Ramos (cell line): ENCODE results near the gene LIN28B.
"Not testable (repeated sequence)": the region's sequence is repeated elsewhere in the genome, so short reads cannot be mapped to it uniquely, and the experiment has no call there.

Experiments
- in situ Hi-C: fragments of 300-500 bp; cut with MboI; formaldehyde crosslinking; loops from one replicate; pipeline ENCODE4 v1.14.3; 2022; ENCODE audit warnings: low sequenced_read_pairs; ENCODE audit not compliant: unreplicated experiment

Gene LIN28B

DNA sequence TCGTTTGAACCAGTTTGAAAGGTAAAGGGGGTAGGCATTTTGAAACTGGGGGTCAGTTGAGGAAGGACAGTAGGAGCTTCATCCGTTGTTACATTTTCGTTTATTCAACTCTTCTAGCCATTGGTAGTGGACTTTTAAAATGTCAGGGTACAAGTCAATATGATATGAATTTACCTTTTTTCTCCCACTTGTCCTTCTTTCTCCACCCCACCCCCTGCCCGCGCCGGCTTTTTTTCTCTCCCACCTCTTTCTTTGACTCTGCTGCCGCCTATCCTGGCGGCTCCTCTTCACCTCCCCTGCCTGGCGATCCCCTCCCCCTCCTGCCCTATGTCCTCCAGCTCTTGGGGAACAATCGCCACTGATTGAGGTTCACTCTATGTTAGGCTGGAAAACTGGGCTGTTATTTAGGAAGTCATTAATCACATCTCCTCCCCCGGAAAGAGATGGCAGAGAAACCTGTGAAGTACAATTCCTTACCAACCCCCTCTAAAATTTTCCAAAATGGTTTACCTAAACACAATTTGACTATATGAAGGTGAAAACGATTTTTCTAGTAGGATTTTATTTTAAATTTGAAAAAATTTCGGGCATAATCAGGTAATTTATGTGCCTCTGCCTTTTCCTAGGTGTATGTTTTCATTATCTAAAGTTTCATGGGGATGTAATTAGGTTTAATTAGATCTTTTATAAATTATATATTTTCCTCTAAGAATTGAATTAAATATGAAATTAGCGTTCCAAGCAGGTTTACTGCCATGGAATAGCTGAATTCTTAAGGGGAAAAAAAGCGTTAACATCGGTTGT lies 778 bp upstream of the LIN28B start:
- in situ Hi-C loops = no loop called here

DNA sequence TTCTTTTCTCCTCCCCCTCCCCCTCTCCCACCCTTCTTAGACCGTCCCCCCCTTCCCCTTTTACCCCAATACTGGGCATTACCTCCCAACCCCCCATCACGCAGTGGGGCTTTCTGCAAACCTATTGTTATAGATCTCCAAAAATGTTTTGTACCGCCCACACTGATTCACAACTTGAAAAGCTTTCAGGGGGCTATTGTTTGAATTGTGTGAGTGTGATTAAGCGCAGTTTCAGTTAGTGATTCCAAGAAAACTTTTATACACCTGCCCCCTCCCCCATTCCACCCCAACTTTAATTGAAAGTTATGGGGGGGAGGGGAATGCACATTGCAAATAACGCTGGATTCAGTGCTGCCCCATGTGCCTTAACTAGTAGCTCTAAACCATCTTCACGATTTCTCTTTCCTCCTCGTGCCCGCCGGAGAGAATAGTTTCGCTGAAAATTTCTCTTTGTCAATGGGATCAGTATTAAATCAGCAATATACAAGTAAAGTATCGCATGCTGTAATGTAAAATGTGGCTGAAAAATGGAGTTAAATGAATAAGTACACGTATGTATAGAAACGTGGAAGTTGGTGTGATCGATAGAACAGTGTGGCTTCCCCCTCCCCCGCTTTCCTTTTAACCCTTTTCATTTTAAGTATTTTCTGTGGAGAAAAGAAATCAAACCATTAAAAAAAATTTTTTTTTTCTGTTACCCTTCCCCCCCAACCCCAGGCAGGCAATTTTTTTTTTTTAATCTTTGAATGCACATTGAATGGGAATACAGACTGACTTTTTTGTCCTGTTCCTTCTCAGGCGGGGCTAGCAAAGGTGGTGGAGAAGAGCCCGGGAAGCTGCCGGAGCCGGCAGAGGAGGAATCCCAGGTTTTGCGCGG lies 632 bp downstream of the LIN28B start:
- in situ Hi-C loops = no loop called here

DNA sequence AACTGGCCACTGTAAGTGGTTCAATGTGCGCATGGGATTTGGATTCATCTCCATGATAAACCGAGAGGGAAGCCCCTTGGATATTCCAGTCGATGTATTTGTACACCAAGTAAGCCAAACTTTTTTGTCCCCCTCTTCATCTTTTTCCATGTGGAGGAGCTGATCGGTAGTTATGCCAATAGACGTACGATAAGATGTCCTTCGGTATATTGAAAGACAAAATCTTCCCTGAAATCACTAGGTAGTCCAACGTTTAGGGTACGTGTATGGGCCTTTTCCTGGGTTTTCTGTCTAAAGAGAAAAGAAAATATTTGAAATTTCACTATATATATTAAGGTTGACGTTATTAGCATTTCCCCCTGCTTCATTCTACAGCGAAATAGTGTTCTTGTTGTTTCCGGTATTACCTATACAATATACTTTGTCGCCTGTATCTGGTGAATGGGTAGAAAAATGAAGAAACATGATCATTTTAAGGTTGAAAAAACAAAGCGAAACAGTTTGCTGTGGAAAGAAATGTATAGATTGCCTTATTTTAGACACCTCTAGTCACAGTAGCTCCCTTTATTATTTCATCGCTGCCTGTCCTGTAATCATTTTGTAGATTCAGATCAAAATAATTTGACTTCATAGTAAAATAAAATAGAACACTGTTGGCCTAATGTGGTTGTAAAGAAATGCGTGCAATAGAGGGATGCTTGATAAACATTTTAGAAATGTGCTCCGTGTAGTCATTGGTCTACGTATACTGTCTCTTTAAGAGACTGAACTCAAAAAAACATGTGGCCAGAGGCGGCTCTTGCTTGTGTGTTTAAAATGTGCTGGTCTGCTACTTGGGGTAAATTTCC lies 1.5 kb downstream of the LIN28B start:
- in situ Hi-C loops = no loop called here

DNA sequence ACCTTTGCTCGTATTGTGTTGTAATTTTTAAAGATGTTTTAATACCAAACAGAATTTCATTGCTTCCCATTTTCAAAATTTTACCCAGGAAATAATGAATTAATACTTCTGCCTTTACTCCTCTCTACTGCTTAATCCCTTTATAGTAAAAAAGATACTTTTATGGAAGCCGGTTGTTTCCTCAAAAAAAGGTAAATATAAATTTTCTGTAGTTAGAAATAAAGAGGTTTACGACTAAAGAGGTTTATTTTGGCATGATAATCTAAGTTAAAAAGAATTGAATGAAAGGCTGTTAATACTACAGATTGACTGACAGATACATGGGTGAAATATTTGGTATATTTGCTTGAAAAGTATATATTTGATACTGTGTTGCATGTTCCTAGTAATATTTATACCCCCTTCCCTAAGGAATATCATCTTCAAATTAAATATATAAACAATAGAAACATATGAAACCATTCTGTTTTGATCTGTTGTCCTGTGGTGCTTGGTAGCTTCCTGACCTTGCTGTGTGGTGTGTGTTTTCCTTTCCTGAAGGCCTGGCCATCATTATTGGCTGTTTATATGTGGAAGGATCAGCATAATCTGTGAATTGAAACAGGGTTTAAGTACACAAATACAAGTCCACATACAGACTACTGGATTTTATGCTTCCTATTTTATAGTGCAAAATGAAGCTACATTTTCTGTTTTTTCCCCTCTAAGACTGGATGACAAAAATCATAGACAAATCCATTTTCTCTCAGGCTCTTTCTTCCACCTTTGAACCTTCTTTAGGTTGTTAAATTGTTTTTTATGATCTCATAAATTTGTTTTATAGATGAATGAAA lies 2.3 kb downstream of the LIN28B start:
- in situ Hi-C loops = no loop called here

DNA sequence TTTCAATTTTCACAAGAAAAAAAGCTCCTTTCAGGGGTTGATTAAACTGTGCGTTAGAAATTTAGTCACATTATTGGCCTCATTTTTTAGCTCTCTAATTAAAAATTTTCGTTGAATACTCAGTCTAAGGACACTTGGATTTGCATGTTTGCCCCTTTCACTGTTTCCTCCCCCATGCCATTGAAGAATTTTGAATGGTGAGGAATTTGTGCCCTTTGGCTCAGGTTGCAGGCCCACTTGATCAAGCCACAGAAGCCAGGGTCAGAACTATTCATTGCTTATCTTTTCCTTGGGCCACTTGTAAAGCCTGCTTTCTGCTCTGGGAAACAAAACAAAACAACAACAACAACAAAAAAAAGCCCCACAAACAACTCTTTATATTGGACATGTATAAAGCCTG lies 12.2 kb downstream of the LIN28B start:
- in situ Hi-C loops = no loop called here

DNA sequence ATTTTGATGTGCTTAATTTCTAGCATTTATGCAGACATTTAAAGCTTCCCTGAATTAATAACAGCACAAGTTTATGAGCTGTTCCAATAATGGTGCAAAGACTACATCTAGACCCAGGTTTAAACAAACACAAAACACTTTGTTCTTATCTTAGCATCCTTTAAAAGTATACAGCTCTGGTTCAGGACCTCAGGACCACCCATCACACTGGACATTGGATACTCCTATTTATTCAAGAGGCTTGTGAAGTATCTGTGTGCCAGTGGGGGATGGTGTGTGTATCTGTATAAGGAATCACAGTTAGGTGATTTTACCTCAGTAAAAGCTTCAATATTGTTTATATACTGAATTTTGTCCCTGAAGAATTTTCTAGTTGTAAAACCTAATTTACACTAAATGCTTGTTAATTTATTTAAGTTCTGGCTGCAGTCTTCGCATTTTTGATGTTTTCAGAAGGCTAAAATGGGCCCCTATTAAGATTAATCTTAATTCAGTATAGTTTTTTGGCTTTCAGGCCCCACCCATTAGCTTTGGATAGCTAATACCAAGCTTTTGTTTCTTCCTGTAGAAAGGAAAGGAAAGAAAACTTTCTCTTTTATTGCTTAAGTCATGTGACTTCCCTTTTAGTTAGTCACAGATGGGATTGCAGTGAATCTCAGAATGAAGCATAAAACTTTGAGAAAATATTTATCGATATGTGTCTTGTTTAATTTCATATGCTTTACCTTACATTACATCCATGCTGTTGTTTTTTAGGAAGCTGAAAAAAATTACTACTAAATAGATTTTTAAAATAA lies 13.1 kb downstream of the LIN28B start:
- in situ Hi-C loops = no loop called here

DNA sequence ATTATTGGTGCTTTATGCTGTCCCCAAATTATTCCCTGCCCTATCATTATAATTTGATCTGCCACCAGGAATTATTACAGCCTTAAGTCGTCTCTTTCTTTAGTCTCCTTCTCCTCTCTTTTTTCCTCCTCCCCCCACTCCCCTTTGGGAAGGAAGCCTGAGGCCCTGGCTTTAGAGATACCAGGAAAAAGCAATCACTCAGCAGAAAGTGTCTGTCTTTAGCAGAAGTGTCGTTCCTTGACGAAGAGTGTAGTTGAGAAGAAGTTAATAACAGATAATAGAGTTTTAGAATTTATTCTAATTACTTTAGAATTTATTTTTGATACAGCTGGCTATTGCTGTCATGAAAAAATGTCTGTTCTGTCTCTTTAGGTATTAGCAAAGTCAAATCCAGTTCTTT lies 16.5 kb downstream of the LIN28B start:
- in situ Hi-C loops = no loop called here

DNA sequence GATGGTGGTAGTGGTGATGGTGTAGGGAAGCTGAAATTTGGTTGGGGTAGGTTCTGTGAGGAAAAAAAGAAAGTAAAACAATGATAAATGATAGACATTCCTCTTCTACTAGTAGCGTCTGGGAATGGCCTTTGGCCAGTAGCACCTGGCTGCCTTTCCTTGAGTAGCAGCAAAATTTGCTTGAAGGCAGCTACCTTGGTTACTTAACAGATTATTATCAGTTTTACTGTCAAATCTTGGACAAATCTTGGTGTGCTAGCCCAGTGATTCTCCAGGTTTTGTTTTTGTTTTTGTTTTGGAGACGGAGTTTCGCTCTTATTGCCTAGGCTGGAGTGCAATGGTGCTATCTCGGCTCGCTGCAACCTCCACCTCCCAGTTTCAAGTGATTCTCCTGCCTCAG lies 26.4 kb downstream of the LIN28B start:
- in situ Hi-C loops = no loop called here

DNA sequence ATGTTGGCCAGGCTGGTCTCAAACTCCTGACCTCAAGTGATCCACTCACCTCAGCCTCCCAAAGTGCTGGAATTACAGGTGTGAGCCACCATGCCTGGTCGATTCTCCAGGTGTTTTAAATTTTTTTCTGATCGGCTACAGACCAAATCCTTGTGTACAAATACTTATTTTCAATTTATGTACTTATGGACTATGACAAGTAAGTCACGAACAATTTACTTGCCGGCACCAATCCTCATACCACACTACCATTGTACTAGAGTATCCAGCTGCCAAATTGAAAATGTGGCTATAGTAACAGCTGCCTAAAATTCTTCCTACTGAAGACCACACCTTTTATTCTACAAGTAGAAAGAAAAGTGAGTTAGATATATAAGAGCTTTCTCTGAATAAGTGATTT lies 26.9 kb downstream of the LIN28B start:
- in situ Hi-C loops = no loop called here

DNA sequence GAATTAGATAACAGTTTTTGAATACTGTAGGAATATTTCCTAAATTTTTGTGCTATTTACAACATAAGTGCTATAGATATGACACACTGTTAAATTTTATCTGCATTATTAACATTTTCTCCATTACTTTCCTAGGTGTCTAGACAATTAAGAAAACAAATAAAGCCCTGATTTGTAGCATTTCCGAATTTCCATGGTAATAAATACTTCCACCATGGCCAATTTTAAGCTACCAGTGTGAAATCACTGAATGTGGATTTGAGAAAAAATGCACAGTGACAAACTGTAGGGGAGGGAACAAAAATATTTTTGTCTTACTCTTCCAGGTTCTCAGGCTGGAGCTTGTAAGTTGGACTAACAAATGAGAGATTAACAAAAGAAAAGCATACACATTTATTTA lies 27.9 kb downstream of the LIN28B start:
- in situ Hi-C loops = no loop called here

DNA sequence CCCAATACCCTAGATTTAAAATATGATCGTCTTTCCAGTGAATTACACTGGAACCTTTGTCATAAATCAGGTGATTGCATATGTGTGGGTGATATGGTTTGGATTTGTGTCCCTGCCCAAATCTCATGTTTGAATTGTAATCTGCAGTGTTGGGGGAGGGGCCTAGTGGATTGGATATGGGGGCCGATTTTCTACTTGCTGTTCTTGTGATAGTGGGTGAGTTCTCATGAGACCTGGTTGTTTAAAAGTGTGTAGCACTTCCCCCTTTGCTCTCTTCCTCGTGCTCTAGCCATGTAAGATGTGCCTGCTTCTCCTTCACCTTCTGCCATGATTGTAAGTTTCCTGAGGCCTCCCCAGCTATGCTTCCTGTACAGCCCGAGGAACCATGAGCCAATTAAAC lies 29.0 kb downstream of the LIN28B start:
- in situ Hi-C loops = not testable (repeated sequence)

DNA sequence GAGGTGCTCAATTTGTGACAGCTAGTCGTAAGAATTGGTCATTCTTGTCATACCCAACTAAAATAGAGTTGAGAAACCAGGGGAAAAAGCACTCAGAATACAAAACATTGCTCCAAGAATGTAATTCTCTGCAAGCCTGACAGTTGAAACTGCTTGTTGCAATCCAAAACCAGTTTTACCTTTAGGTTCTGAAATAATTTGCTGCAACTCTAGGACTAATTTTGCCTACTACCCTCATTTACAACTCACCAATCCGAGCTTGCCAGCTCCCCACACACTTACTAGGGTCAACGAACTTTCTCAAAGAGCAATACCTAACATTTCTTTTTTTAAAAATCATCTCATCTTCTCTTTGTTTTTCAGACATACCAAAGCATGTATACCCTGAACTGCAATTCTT lies 29.7 kb downstream of the LIN28B start:
- in situ Hi-C loops = no loop called here

DNA sequence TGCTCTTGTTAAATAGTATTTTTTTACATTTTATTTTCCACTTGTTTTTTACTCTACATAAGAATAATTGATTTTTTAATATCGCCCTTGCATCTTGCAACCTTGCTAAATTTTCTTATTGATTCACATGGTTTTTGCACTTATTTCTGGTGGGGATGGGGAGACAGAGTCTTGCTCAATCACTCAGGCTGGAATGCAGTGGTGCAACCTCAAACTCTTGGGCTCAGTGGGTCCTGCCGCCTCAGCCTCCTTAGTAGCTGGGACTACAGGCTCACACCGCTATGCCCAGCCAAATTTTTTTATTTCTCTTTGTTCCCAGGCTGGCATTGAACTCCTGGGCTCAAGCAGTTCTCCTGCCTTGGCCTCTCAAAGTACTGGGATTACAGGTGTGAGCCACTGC lies 30.3 kb downstream of the LIN28B start:
- in situ Hi-C loops = no loop called here

DNA sequence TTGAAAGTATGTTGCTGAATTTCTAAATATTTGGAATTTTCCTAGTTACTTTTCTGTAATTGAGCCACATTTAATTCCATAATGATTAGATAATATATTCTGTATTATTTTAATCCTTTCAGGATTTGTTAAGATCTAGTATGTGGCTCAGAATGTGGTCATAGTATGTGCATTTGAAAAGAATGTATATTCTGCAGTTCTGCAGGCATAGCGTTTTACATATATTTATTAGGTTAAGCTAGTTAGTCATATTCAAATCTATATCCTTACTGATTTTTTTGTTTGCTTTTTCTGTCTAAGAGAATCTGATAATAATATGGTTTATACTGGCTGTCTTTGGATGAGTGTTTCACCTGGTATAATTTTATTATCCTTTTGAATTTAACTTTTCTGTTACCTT lies 33.2 kb downstream of the LIN28B start:
- in situ Hi-C loops = no loop called here

DNA sequence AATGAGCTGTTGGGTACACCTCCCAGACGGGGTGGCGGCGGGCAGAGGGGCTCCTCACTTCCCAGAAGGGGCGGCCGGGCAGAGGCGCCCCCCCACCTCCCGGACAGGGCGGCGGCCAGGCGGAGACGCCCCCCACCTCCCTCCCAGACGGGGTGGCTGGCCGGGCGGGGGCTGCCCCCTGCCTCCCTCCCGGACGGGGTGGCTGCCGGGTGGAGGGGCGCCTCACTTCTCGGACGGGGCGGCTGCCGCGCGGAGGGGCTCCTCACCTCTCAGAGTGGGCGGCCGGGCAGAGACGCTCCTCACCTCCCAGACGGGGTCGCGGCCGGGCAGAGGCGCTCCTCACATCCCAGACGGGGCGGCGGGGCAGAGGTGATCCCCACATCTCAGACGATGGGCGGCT lies 34.2 kb downstream of the LIN28B start:
- in situ Hi-C loops = not testable (repeated sequence)

DNA sequence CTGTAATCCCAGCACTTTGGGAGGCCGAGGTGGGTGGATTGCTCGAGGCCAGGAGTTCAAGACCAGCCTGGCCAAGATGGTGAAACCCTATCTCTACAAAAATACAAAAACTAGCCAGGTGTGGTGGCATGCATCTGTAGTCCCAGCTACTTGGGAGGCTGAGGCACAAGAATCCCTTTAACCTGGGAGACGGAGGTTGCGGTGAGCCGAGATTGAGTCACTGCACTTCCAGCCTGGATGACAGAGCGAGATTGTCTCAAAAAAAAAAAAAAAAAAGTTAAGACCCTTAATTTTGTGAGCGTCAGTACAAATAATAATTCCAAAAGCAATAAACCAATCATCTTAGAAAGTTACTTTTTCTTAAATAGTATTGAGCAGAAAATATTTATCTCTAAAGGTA lies 36.7 kb downstream of the LIN28B start:
- in situ Hi-C loops = not testable (repeated sequence)

DNA sequence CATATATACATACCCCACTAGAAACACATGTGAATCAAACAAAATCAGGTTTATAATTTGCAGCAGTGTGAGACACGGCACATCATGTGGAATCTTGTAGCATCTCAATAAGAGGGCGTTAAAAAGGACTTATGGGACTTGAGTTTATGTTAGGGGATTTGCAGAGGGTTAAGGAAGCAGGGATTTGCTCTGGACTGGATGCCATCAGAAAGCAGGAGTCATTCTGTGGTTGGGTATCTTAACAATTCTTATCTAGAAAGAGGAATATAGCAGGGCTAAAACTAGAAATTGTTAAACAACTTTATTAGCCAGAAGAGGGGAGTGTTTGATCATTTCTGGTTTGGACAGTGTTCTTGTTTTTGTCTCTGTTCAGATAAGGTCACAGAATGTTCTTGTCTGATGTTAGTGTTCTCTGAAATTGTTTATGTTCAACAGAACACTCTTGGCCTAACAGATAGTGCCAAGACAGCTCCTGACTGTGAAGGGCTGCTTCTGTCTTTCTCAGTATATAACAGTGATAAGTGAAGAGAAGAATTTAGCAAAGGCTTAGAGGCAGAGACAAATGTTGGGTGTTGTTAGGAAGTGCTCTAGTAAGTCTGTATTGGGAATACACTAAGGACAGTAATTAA lies 39.2 kb downstream of the LIN28B start:
- in situ Hi-C loops = no loop called here

DNA sequence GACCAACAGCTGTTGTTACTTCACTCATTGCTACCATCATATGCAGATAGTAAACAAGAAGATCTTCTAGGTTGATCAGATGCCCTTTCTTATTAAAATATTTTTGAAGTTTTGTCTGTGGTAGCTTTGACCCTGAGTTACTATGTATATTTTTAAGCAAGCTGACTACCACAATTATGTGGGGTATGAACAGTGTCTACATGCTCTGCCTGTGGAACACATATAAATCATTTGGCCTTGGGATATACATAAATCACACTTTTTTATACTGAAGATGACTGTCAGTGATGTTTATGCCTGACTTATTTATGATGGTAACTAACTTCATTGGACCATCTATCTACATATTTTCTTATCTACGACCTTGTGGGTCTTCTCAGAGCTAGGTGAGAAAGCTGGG lies 44.2 kb downstream of the LIN28B start:
- in situ Hi-C loops = no loop called here

DNA sequence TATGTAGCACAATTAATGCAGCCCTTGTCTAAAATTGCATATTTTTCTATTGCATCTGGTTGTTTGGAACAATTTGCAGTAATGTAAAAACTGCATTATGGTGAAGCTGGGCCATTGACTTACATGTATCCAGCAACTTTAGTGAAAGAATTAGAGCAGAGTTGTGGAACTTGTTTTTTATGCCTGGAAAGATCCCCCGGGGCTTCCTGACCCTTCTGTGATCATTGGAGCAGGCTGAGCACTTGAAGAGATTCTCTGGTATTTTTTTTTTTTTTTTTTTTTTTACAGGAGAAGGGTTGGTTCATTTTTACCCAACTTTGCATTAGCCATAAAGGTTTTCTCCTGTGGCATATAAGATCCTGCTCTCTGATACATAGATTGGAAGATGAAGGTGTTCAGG lies 45.0 kb downstream of the LIN28B start:
- in situ Hi-C loops = no loop called here
